HG02678 (cell line): Measurements from ENCODE around the gene GPR17.

Experiments
- ATAC-seq: cut with Tn5 transposase; IDR thresholded peaks from one replicate; pipeline ENCODE4 v1.9.1; 2021; ENCODE audit warnings: mild to moderate bottlenecking, moderate library complexity; ENCODE audit not compliant: unreplicated experiment

GPR17 gene

DNA sequence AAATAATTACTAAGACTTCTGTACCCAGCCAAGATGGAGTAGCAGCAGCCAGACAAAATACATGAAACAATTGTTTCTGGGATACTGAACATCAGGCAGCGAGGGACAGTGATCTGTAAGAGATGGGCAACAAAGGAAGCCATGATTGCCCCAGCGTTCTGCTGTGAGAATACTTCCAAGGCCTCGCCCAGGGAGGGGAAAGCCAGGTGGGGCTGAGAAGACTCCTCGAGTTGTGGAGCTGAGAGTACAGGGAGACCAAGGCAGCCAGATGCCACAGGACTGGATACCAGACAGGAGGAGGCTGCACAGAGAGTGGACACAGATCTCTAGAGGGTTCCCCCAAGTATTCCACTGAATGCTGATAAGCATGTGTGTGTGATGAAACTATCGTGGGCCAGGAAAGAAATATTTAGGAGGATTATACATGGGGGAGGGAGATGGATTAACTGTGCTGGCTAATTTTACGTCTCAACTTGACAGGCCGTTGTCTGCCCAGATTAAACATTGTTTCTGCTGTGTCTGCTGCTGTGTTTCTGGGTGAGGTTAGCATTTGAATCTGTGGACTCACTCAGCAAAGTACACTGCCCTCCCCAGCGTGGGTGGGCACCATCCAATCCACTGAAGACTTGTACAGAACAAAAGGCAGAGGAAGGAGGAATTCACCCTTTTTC is 39.6 kb downstream of the GPR17 start:
- ATAC-seq = no peak

DNA sequence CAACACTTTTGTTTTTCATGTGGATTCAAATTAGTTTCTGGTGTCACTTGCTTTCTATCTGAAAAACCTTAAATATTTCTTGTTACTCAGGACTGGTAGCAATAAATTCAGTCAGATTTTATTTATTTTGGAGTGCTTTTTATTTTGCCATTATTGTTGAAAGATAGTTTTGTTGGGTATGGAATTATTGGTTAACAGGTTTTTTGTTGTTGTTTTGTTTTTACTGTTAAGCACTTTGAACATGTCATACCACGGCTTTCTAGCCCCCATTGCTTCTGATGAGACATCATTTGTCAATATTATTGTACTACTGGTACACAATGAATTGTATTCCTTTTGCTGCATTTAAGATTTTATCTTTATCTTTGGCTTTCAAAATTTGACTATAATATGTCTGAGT is 42.5 kb downstream of the GPR17 start:
- no peak for ATAC-seq

DNA sequence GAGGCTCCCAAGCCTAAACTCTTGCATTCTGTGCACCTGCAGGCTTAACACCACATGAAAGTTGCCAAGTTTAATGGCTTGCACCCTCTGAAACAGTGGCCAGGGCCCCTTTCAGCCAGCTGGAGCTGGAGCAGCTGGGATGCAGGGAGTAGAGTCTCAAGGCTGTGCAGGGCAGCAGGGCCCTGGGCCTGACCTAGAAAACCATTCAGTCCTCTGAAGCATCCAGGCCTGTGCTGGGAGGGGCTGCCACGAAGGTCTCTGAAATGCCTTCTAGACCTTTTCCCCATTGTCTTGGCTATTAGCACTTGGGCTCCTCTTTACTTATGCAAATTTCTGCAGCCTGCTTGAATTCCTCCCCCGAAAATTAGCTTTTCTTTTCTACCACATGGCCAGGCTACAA is 44.7 kb downstream of the GPR17 start:
- no peak for ATAC-seq

DNA sequence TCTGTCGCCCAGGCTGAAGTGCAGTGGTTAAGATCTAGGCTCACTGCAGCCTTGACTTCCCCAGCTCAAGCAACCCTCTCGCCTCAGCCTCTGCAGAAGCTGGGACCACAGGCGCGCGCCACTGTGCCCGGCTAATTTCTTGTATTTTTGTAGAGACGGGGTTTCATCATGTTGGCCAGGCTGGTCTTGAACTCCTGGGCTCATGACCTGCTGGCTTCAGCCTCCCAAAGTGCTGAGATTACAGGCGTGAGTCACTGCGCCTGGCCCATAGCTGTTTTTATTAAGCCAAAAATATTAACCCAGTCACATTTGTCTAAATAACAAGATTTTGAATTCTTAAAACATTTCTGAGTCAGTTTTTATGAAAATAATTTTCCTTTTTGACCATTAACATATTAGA is 49.0 kb downstream of the GPR17 start:
- ATAC-seq = no peak

DNA sequence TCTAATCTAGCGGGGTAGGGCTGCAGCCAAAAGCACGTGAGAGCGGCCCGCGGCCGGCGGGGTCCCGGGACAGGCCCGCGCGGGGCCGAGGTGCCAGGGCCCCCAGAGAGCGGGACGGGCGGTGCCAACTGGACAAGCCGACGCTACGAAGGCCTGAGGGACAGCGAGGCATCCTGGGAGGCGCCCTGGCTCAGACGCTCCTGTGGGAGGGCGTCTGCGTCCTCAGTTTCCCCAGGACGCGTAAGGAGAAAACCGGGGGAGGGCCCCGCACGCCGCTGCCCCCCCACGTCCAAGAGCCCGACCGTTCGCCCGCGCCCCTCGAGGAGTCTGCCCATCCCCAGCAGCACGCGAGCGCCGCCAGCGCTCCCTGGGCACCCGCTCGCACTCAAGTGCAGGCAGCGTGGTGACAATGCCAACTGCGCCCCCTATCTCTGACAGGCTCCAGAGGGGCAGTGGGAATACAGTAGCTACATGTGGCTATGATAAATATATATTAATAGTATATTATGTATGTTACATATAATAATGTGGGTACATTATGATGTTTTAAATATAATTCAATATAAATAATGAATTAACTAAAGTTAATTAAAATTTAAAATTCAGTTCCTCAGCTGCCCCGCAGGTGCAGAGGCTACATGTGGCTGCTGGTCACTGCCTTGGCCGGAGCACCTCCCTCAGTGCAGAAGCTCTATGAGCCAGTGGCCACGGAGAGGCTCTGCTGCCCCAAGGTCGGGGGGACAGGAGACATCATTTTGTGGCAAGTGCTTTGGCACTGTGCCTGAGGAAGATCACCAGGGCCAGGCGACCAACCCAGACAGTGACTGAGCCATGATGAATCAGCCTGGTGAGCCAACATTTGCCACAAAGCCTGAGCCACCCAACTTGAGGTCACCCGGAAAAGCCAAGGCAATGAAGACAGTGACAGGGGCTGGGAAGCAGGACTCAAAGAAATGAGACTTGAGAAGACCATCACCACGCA is 49.8 kb downstream of the GPR17 start:
- ATAC-seq = no peak

DNA sequence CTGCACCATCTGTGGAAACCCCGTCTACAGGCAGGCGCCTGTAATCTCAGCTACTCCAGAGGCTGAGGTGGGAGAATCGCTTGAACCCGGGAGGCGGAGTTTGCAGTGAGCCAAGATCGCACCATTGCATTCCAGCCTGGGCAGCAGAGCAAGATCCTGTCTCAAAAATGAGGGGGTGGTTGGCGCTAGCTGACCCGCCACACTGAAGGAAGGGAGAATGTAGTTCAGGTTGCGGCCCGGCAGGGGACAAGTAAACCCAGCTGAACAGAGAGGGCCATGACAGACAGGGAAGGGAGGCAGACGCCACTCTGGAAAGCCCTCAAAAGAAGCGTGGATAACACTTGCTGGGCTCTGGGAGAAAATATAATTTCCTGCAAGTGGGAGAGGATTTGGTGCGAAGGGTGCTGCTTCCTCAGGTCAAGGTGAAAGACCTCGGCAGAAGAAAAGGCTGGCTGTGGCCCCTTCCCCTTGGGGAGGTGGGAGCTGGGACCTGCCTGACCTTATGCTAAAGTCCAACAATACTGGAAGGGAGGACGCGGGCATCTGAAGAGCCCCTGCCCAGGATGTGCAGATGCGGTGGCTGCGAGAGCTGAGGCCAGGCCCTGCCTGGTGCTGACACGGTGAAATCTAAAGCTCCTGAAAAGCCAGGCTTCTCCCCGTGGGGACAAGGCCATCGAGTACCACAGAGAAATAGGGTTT is 51.7 kb downstream of the GPR17 start:
- no peak for ATAC-seq

DNA sequence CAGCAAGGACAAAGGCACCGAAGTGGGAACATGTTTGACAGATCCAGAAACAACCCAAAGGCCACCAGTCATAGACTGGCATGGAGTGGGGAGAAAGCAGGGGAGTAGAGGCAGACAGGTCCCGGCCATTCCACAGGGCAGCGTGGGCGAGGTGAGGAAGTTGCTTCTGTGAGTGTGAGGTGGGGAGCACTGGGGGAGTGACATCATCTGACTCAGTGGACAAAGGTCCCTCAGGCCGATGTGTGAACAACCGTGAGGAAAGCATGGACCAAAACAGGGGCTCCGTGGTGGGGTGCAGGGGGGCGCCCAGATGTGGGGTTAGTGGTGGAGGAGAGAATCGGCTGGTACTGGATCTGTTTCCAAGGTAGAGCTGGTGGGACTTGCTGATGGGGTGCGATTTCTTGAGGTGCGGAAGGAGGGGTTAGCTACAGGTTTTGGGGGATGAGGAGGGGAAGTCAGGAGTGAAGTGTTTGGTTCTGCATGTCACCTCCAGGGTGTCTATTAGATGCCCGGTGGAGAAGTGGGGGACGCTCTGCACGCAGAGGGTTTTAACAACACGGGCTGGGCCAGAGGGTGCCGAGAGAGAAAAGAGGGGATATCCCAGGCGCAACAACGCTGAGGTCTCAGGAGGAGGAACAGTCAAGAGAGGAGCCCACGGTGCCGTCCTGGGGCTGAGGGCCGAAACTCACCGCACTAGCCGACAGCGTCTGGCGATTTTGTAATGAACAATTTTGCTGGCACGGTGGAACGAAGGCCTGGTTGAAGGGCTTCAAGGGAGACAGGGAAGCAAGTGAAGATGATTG is 52.8 kb downstream of the GPR17 start:
- ATAC-seq = no peak

DNA sequence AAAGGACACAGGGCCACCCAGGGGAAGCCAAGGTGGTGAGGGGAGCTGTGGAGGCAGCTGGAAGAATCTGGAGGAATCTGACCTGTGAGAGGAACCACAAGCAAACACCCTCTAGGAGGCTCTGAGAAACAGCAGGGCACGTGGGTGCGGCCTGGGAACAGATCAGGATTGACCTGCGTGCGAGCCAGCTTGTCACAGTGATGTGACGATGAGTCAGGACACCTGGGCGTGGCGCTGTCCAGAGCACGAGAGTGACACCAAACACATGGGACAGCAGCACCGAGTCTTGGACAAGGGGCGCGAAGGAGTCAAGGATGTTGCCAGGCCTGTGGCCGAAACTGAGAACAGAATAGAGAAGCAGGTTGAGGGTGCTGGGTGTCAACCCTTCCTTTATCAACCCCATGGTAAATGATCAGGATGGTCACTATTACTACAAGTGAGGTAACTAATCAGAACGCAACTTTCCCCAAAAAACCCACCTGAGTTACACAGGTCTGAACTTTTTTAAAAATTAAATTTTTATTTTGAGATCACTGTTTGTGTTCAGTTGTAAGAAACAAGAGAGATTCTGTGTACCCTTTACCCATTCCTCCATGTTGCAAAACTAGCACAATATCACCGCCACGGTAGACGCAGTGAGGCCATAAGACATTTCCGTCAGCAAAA is 54.7 kb downstream of the GPR17 start:
- ATAC-seq = peak; percentile 51

DNA sequence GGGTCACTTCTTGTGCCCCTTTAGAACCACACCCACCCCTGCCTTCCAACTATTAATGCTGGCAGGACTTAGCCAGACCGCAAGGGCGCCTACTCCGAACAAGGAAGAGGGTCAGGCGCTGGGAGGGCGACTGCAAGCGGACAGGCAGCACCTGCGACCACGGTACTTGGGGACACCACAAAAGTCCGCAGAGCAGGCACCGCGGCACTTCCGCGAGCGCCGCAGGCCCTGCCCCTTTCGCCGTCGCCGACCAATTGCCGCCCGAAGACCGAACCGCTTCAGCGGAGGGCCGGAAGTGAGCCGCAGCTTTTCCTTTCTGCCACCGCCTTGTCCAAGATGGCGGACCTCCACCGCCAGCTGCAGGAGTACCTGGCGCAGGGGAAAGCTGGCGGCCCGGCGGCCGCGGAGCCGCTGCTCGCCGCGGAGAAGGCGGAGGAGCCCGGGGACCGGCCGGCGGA is 55.3 kb downstream of the GPR17 start, which contains the start of gene SFT2D3:
Gene SFT2D3, plus strand, starts transcription at position 305 of the 458 bp plus-strand sequence. Its CDS starts 32 bp downstream, at position 337.
- ATAC-seq = peak; percentile 72

DNA sequence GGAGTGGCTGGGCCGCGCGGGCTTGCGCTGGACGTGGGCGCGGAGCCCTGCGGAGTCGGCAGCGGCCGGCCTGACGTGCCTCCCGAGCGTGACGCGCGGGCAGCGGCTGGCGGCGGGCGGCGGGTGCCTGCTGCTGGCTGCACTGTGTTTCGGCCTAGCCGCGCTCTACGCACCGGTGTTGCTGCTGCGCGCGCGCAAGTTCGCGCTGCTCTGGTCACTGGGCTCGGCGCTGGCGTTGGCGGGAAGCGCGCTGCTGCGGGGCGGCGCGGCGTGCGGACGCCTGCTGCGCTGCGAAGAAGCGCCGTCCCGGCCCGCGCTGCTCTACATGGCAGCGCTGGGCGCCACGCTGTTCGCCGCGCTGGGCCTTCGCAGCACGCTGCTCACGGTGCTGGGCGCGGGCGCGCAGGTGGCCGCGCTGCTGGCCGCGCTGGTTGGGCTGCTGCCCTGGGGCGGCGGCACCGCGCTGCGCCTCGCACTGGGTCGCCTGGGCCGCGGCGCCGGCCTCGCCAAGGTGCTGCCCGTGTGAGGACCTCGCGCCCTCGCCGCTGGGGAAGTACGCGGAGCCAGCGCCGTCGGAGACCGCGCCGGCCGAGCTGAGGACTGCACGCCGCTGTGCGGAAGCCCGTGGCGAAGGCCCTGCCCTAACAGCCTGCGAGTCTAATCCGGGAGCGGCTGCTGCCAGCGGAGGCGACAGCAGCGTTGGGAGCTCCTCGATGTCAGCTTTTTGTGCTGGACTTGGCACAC is 55.9 kb downstream of the GPR17 start:
- ATAC-seq = peak; percentile 54
